SK-N-SH treated with all-trans-retinoic acid at 6 μM for 48 hours (cell line): Measurements from ENCODE around the gene RASA2.

Source experiments
- ARNTL ChIP-seq: fragments of 450-650 bp; formaldehyde crosslinking; IDR thresholded peaks from 2 replicates; pipeline ENCODE4 v1.5.0; 2020; ENCODE audit warnings: low read depth, mild to moderate bottlenecking, moderate library complexity, borderline replicate concordance
- BACH2 ChIP-seq: fragments of 250-450 bp; sonication (Bioruptor Pico); IDR thresholded peaks from 2 replicates; pipeline ENCODE4 v1.9.0; 2021; ENCODE audit warnings: mild to moderate bottlenecking, borderline replicate concordance
- OSR1 ChIP-seq: fragments of 250-450 bp; sonication (Bioruptor Pico); IDR thresholded peaks from 2 replicates; pipeline ENCODE4 v1.8.0; 2022; ENCODE audit warnings: moderate library complexity, mild to moderate bottlenecking, inconsistent platforms
- ZFP30 ChIP-seq: fragments of 450-650 bp; formaldehyde crosslinking; IDR thresholded peaks from 2 replicates; pipeline ENCODE4 v1.5.0; 2022; ENCODE audit warnings: mild to moderate bottlenecking, moderate library complexity

DNA sequence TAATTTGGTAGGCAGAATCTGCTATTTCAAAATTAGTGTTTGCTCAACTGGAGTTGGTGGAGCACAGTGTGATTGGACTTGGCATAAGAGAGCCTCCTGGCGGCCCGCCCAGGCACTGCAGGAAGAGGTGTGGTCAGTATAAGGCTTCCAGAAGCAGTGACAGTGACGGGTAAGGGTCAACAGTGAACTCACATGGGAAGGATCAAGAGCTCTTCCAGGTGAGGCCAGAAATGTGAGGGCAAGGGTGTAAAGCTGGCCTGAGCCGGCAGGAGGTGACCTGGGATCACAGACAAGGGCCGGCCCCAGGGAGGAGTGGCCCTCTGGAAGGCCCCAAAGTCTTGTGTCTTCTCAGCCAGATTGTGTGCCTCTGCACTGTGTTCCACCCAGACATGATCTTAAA lies 158.1 kb downstream of the RASA2 start:
- TF ChIP-seq BACH2 (CRISPR knock-in tag) (no peak), ARNTL (CRISPR knock-in tag) (no peak), ZFP30 (CRISPR knock-in tag) (no peak), OSR1 (no peak)
